Duodenal mucosa (tissue), 2 donors: ENCODE results near the gene EEF1A2.

Experiments used
- H3K27ac ChIP-seq: one replicate; pipeline ENCODE4 v1.7.0; 2013; ENCODE audit warnings: low read depth, low read length
- H3K27me3 ChIP-seq, 2 donors: one replicate each; pipeline ENCODE4 v1.7.0; 2013; ENCODE audit warnings: low read length in 2 of 2, control low read depth in 1 of 2; ENCODE audit not compliant: insufficient read depth in 2 of 2, control insufficient read depth in 1 of 2
- H3K36me3 ChIP-seq, 2 donors: one replicate each; pipeline ENCODE4 v1.7.0; 2013; ENCODE audit warnings: low read length in 2 of 2, control low read depth in 1 of 2; ENCODE audit not compliant: insufficient read depth in 2 of 2, control insufficient read depth in 1 of 2
- H3K4me1 ChIP-seq, 2 donors: one replicate each; pipeline ENCODE4 v1.7.0; 2013; ENCODE audit warnings: low read length in 2 of 2, control low read depth in 1 of 2; ENCODE audit not compliant: insufficient read depth in 2 of 2, control insufficient read depth in 1 of 2
- H3K4me3 ChIP-seq, 2 donors: one replicate each; pipeline ENCODE4 v1.7.0; 2013; ENCODE audit warnings: low read length in 2 of 2, low read depth in 1 of 2
- H3K9ac ChIP-seq, 2 donors: one replicate each; pipeline ENCODE4 v1.7.0; 2013; ENCODE audit warnings: low read length in 2 of 2, low read depth in 1 of 2
- H3K9me3 ChIP-seq, 2 donors: one replicate each; pipeline ENCODE4 v1.7.0; 2013; ENCODE audit warnings: low read length in 2 of 2, control low read depth in 1 of 2; ENCODE audit not compliant: control insufficient read depth in 1 of 2

Gene EEF1A2

DNA sequence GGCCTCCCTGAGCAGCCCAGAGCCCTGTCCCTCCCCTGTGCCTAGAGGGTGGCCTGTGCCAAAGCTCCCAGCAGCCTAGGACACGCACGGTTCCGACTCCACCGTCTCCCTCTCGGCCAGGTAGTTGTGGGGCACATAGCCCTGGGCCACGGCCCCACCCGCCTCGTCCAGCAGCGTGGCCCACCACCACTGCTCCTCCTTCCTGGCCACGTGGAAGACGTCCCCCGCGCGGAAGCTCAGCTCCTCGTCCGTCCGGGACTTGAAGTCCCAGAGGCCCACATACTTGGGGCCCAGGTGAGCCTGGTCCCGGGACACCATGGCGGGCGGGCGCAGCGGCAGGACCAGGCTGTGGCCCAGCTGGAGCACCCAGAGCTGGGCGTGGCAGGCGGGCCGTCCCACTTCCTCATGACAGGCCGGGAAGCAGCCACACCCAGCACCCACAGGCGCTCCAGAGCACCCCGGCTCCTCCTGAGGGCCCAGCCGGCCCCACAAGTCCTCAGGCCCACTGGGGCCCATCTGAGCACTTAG is 38.2 kb upstream of the EEF1A2 start, which contains the start of gene PTK6:
Gene PTK6 (minus strand): TSS at position 380 of the 528 bp plus-strand sequence. CDS start 62 bp downstream, at position 318.
- Histone ChIP-seq H3K27me3 (peaks cover 0 to 11% of the 10 kb centered on the region in 2 donors), H3K4me1 (peaks cover 18 to 31% of the 10 kb centered on the region in 2 donors), H3K9ac (peak within 1 kb of the TSS; percentile 60 to 95), H3K9me3 (no peaks in the 10 kb centered on the region), H3K4me3 (peak within 1 kb of the TSS; percentile 72 to 80), H3K36me3 (peaks cover 0 to 2% of the 10 kb centered on the region in 2 donors), H3K27ac (peak within 1 kb of the TSS; percentile 96)

DNA sequence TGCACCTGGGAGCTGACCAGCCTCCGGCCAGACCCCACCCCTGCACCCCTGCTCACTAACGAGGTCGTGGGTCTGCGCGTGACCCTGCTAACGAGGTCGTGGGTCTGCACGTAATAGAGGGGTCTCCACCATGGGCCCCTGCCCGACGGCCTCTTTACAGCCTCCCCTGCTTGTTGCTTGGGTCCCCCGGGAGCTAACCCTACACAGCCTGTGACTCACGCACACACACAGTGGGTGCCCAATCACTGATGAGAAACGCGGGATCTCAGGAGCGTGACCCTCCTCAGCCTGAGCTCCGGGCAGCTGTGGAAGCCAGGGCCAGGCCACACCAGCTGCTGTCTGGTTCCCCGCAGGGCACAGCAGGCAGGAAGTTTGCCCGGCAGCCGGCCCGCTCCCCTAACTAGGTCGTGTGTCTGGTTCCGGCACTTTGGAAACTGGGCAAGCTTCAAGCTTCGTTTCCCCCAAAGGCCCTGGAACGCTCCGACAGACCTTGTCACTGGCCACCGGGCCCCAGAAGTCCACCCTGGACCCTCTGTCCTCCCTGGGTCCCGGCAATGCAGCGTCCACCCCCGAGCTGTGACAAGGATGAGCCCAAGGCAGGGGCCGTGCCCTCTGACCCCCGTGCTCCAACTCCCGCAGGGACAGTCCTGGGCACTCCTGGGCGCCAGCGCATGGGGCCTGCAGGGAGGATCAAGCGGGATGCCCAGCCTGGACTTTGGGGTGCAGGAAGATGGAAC is 37.5 kb upstream of the EEF1A2 start:
- Histone ChIP-seq H3K36me3 (peaks cover 0 to 4% of the 10 kb centered on the region in 2 donors), H3K9ac (peak overlapping the region; percentile 60 to 95), H3K27ac (peak overlapping the region; percentile 96), H3K9me3 (no peaks in the 10 kb centered on the region), H3K27me3 (peaks cover 0 to 13% of the 10 kb centered on the region in 2 donors), H3K4me1 (peaks cover 25 to 37% of the 10 kb centered on the region in 2 donors), H3K4me3 (peak overlapping the region; percentile 72 to 80)

GRCh38 chr20:63534831-63535651 is 36.2 kb upstream of the EEF1A2 start:
- Histone ChIP-seq H3K36me3 (peaks cover 0 to 4% of the 10 kb centered on the region in 2 donors), H3K9ac (peak overlapping the region; percentile 32 to 51), H3K4me3 (peak overlapping the region; percentile 13 to 25), H3K27ac (peak overlapping the region; percentile 65), H3K27me3 (peaks cover 0 to 18% of the 10 kb centered on the region in 2 donors), H3K4me1 (peaks cover 25 to 38% of the 10 kb centered on the region in 2 donors), H3K9me3 (no peaks in the 10 kb centered on the region)

GRCh38 chr20:63534427-63534830 is 35.5 kb upstream of the EEF1A2 start:
- Histone ChIP-seq H3K27me3 (peaks cover 0 to 24% of the 10 kb centered on the region in 2 donors), H3K36me3 (peaks cover 0 to 4% of the 10 kb centered on the region in 2 donors), H3K9me3 (no peaks in the 10 kb centered on the region), H3K27ac (peak overlapping the region; percentile 65), H3K9ac (peak overlapping the region; percentile 32 to 51), H3K4me3 (no peak overlapping the region), H3K4me1 (peaks cover 25 to 38% of the 10 kb centered on the region in 2 donors)

GRCh38 chr20:63533871-63534393 is 35.0 kb upstream of the EEF1A2 start:
- Histone ChIP-seq H3K4me3 (peak overlapping the region in 1 of 2 donors; percentile 15), H3K27ac (peak overlapping the region; percentile 65), H3K9ac (peak overlapping the region; percentile 32 to 51)

DNA sequence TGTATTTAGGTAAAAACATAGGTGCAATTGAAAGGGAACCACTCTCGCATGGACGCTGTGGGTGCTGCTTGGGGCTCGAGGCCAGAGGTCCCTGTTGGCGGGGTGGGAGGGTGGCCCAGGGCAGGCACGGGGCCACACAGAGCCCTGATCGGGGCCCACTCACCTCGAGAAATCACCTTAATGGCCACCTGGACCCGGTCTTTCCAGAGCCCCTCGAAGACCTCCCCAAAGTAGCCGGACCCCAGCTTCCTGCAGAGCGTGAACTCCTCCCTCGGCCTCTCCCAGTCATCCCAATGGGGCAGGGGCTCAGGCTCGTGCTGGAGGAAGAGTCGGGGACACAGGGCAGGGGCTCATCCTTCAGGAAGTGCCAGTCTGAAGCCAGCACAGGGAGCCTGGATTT is 34.5 kb upstream of the EEF1A2 start:
- H3K27me3 ChIP-seq = peaks cover 0 to 31% of the 10 kb centered on the region in 2 donors
- H3K9ac ChIP-seq = no peak overlapping the region
- H3K4me1 ChIP-seq = peaks cover 25 to 33% of the 10 kb centered on the region in 2 donors
- no peak overlapping the region for H3K4me3 ChIP-seq
- H3K9me3 ChIP-seq = no peaks in the 10 kb centered on the region
- H3K27ac ChIP-seq = no peak overlapping the region
- H3K36me3 ChIP-seq = peaks cover 0 to 4% of the 10 kb centered on the region in 2 donors

More at GRCh38 chr20:63533871-63534393, 35.0 kb upstream of the EEF1A2 start:
- H3K9me3 ChIP-seq = no peaks in the 10 kb centered on the region
- peaks cover 0 to 29% of the 10 kb centered on the region in 2 donors for H3K27me3 ChIP-seq
- H3K4me1 ChIP-seq = peaks cover 25 to 36% of the 10 kb centered on the region in 2 donors
- peaks cover 0 to 4% of the 10 kb centered on the region in 2 donors for H3K36me3 ChIP-seq

DNA sequence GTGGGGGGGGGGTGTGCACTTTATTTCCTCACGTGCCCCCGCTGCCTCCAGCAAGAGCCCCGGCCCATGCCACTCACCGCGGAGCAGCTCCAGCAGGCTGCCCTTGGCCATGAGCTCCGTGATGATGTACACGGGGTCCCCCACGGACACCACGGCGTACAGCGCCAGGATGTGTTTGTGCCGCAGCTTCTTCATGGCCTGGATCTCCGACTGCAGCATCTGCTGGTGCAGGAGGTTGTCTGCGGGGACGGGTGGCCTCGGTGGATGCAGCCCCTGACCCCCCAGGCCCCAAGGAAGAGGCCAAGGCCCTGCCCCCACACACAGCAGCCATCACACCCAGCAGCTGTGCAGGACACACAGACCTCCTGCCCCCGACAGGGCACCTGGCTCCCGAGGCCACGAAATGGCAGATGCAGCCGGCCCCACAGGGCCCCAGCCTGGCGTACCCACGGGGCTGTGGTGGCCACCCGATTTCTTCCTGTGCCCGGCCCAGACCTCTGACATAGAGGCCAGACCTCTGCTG is 33.6 kb upstream of the EEF1A2 start:
- peaks cover 0 to 31% of the 10 kb centered on the region in 2 donors for H3K27me3 ChIP-seq
- no peak overlapping the region for H3K27ac ChIP-seq
- peaks cover 25 to 31% of the 10 kb centered on the region in 2 donors for H3K4me1 ChIP-seq
- no peak overlapping the region for H3K4me3 ChIP-seq
- H3K9ac ChIP-seq = no peak overlapping the region
- H3K36me3 ChIP-seq = peaks cover 0 to 4% of the 10 kb centered on the region in 2 donors
- H3K9me3 ChIP-seq = no peaks in the 10 kb centered on the region

- Histone ChIP-seq H3K4me3 (no peak overlapping the region), H3K27me3 (peaks cover 0 to 31% of the 10 kb centered on the region in 2 donors)
Observed at GRCh38 chr20:63531686-63532448, 33.0 kb upstream of the EEF1A2 start.

GRCh38 chr20:63530788-63531160 is 31.9 kb upstream of the EEF1A2 start:
- Histone ChIP-seq H3K9ac (no peak overlapping the region), H3K36me3 (peaks cover 0 to 4% of the 10 kb centered on the region in 2 donors), H3K27ac (peak overlapping the region; percentile 42), H3K27me3 (peaks cover 0 to 31% of the 10 kb centered on the region in 2 donors), H3K4me3 (no peak overlapping the region), H3K4me1 (peaks cover 24 to 25% of the 10 kb centered on the region in 2 donors), H3K9me3 (no peaks in the 10 kb centered on the region)

More at GRCh38 chr20:63531686-63532448, 33.0 kb upstream of the EEF1A2 start:
- Histone ChIP-seq H3K9me3 (no peaks in the 10 kb centered on the region), H3K9ac (no peak overlapping the region), H3K4me1 (peaks cover 25% of the 10 kb centered on the region in 2 donors), H3K27ac (no peak overlapping the region), H3K36me3 (peaks cover 0 to 4% of the 10 kb centered on the region in 2 donors)
